Liver (tissue), 3 donors: ENCODE data around the gene COPA.

ENCODE experiments used
- FOXA1 ChIP-seq: IDR thresholded peaks from 2 replicates; pipeline ENCODE4 v1.6.1; 2016; ENCODE audit warnings: antibody characterized with exemption
- FOXA2 ChIP-seq: IDR thresholded peaks from 2 replicates; pipeline ENCODE4 v1.6.1; 2016; ENCODE audit warnings: antibody characterized with exemption
- NR2F2 ChIP-seq: IDR thresholded peaks from 2 replicates; pipeline ENCODE4 v1.6.1; 2016; ENCODE audit warnings: antibody characterized with exemption
- RAD21 ChIP-seq, 2 donors: IDR thresholded peaks; 2 replicates each; pipeline ENCODE4 v1.6.1; 2016; ENCODE audit warnings: antibody characterized with exemption in 2 of 2, mild to moderate bottlenecking in 2 of 2
- RXRA ChIP-seq, 2 donors: IDR thresholded peaks; 2 replicates each; pipeline ENCODE4 v1.6.1; 2017 to 2018; ENCODE audit warnings: antibody characterized with exemption in 2 of 2, mild to moderate bottlenecking in 1 of 2
- TAF1 ChIP-seq: conservative IDR thresholded peaks from 2 replicates; pipeline ENCODE4 v1.6.1; 2016; ENCODE audit warnings: antibody characterized with exemption, mild to moderate bottlenecking
- TF ChIP-seq, protein P1 (sequence below): fragments of 150-350 bp; IDR thresholded peaks from 2 replicates; pipeline ENCODE4 v1.5.1; 2017; ENCODE audit warnings: improper control_type of control experiment, low read depth, low read length; ENCODE audit not compliant: missing input control
- donor health status: healthy.
- donor health status: healthy.

GRCh38 chr1:160325252-160325651 is 17.8 kb downstream of the COPA start:
- TF ChIP-seq RXRA (IDR thresholded peaks at IDR 0.05) = no peak
- TF ChIP-seq, protein P1, sequence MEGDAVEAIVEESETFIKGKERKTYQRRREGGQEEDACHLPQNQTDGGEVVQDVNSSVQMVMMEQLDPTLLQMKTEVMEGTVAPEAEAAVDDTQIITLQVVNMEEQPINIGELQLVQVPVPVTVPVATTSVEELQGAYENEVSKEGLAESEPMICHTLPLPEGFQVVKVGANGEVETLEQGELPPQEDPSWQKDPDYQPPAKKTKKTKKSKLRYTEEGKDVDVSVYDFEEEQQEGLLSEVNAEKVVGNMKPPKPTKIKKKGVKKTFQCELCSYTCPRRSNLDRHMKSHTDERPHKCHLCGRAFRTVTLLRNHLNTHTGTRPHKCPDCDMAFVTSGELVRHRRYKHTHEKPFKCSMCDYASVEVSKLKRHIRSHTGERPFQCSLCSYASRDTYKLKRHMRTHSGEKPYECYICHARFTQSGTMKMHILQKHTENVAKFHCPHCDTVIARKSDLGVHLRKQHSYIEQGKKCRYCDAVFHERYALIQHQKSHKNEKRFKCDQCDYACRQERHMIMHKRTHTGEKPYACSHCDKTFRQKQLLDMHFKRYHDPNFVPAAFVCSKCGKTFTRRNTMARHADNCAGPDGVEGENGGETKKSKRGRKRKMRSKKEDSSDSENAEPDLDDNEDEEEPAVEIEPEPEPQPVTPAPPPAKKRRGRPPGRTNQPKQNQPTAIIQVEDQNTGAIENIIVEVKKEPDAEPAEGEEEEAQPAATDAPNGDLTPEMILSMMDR = no peak
- TF ChIP-seq FOXA1 = no peak
- TF ChIP-seq TAF1 = no peak
- TF ChIP-seq RAD21 (IDR thresholded peaks at IDR 0.05) = no peak
- TF ChIP-seq FOXA2 = no peak
- TF ChIP-seq NR2F2 = no peak
